Endothelial cell of umbilical vein (primary cell): ENCODE measurements around the gene NFIL3. TPM values are rescaled to one million over a fixed set of nuclear protein-coding genes. Genes with fewer than 3 reads are reported as not detected.

Source experiments
- BruUV-seq: library from RNA; stranded (reverse); fragments of 400-500 nt; replicated peaks from 2 replicates; lab custom pipeline; 2021; lab: Mats Ljungman, UMichigan
- CTCF ChIA-PET: fragments of 300-600, 350-600 bp; sonication (Branson Sonifier 250); formaldehyde crosslinking; loops from one replicate; lab custom pipeline; 2021; ENCODE audit warnings: antibody characterized with exemption, inconsistent platforms; lab: Charles Lee
- POLR2A ChIA-PET: fragments of 300-600, 350-600 bp; sonication (Branson Sonifier 250); formaldehyde crosslinking; loops from one replicate; lab custom pipeline; 2021; ENCODE audit warnings: antibody characterized with exemption, inconsistent platforms; lab: Charles Lee
- DNase-seq: peaks from one replicate; pipeline ENCODE4 v3.0.0-alpha.2; 2011; ENCODE audit warnings: low read depth, low spot score
- FAIRE-seq: peaks from 2 replicates; lab custom pipeline; 2011; peaks lifted over from hg19 to GRCh38; lab: Jason Lieb, UNC
- H2AFZ ChIP-seq: 2 replicates; pipeline ENCODE4 v1.6.0; 2012; ENCODE audit warnings: low read depth, low read length, control low read depth, inconsistent platforms
- H3K27ac ChIP-seq: 2 replicates; pipeline ENCODE4 v1.5.1; 2011; ENCODE audit warnings: low read depth, mild to moderate bottlenecking, control low read depth, low read length, moderate library complexity; ENCODE audit not compliant: insufficient read depth
- H3K27me3 ChIP-seq, 2 experiments: 2 replicates each; pipeline versions ENCODE4 v1.6.0 to v1.6.1; 2011; ENCODE audit warnings: low read length in 2 of 2, mixed read lengths in 1 of 2; ENCODE audit not compliant: control insufficient read depth in 2 of 2, insufficient read depth in 2 of 2
- H3K36me3 ChIP-seq, 2 experiments: 2 replicates in 1 of 2; 3 replicates in 1 of 2; pipeline ENCODE4 v1.5.1; 2011; ENCODE audit warnings: low read length in 2 of 2, mild to moderate bottlenecking in 1 of 2, moderate library complexity in 1 of 2; ENCODE audit not compliant: control insufficient read depth in 2 of 2, insufficient read depth in 2 of 2; ENCODE audit errors: extremely low read depth in 1 of 2
- H3K4me1 ChIP-seq: 3 replicates; pipeline ENCODE4 v1.5.1; 2011; ENCODE audit warnings: mild to moderate bottlenecking, low read length; ENCODE audit not compliant: control insufficient read depth, insufficient read depth; ENCODE audit errors: extremely low read depth
- H3K4me2 ChIP-seq: 2 replicates; pipeline ENCODE4 v1.6.1; 2011; ENCODE audit warnings: low read length, control low read depth, mixed read lengths; ENCODE audit not compliant: insufficient read depth
- H3K4me3 ChIP-seq, 3 experiments: fragments of 200-600 bp in 1 of 3; sonication (generic), shearing (Covaris generic) in 1 of 3; replicated peaks in 1 of 3; 2 replicates each; pipeline ENCODE4 v1.5.1; 2011 to 2016; ENCODE audit warnings: control low read depth in 3 of 3, low read length in 3 of 3, mild to moderate bottlenecking in 2 of 3, inconsistent platforms in 1 of 3, low read depth in 1 of 3, moderate library complexity in 1 of 3; ENCODE audit not compliant: insufficient read depth in 1 of 3
- H3K79me2 ChIP-seq: 2 replicates; pipeline ENCODE4 v1.6.0; 2012; ENCODE audit warnings: low read length, inconsistent platforms; ENCODE audit not compliant: control insufficient read depth, insufficient read depth
- H3K9ac ChIP-seq: replicated peaks from 2 replicates; pipeline ENCODE3; 2011; ENCODE audit warnings: low read length, control low read depth; ENCODE audit not compliant: insufficient read depth; ENCODE audit errors: extremely low read depth
- H3K9me1 ChIP-seq: replicated peaks from 3 replicates; pipeline ENCODE4 v1.6.0; 2011; ENCODE audit warnings: mild to moderate bottlenecking, low read length; ENCODE audit not compliant: control insufficient read depth, insufficient read depth; ENCODE audit errors: extremely low read depth
- H3K9me3 ChIP-seq: replicated peaks from 2 replicates; pipeline ENCODE4 v1.5.1; 2012; ENCODE audit warnings: low read length, inconsistent platforms; ENCODE audit not compliant: control insufficient read depth, insufficient read depth
- H4K20me1 ChIP-seq: replicated peaks from 2 replicates; pipeline ENCODE3; 2011; ENCODE audit warnings: mild to moderate bottlenecking, low read length; ENCODE audit not compliant: control insufficient read depth, insufficient read depth; ENCODE audit errors: extremely low read depth
- CTCF ChIP-seq, 2 donors: IDR thresholded peaks; 1 replicate in 1 of 2; 2 replicates in 1 of 2; pipeline ENCODE4 v1.5.1; 2011; ENCODE audit warnings: low read length in 2 of 2, mild to moderate bottlenecking in 2 of 2, moderate library complexity in 2 of 2, control low read depth in 1 of 2, inconsistent platforms in 1 of 2, low read depth in 1 of 2; ENCODE audit not compliant: insufficient read depth in 1 of 2; ENCODE audit errors: extremely low read depth in 1 of 2
- EZH2 ChIP-seq: IDR thresholded peaks from 2 replicates; pipeline ENCODE4 v1.6.1; 2012; ENCODE audit warnings: borderline replicate concordance, low read depth, mild to moderate bottlenecking, moderate library complexity, low read length, inconsistent platforms; ENCODE audit not compliant: severe bottlenecking
- FOS ChIP-seq: IDR thresholded peaks from 2 replicates; pipeline ENCODE4 v1.6.1; 2011; ENCODE audit warnings: mild to moderate bottlenecking, low read length, moderate library complexity, borderline replicate concordance; ENCODE audit not compliant: insufficient read depth
- GATA2 ChIP-seq: IDR thresholded peaks from 2 replicates; pipeline ENCODE4 v1.7.0; 2011; ENCODE audit warnings: low read depth, mild to moderate bottlenecking, moderate library complexity, mixed read lengths, low read length; ENCODE audit not compliant: insufficient read length, insufficient read depth
- JUN ChIP-seq: IDR thresholded peaks from 2 replicates; pipeline ENCODE4 v1.6.1; 2011; ENCODE audit warnings: borderline replicate concordance, low read depth; ENCODE audit not compliant: insufficient read length, insufficient read depth
- MYC ChIP-seq: IDR thresholded peaks from one replicate; pipeline ENCODE4 v1.6.1; 2011; ENCODE audit warnings: mild to moderate bottlenecking, low read depth, low read length
- POLR2A ChIP-seq: IDR thresholded peaks from 2 replicates; pipeline ENCODE4 v1.6.1; 2012; ENCODE audit warnings: low read depth, mild to moderate bottlenecking, control low read depth, low read length
- POLR2AphosphoS5 ChIP-seq: IDR thresholded peaks from 2 replicates; pipeline ENCODE4 v1.6.1; 2012; ENCODE audit warnings: low read depth, mild to moderate bottlenecking, control low read depth, low read length, moderate library complexity; ENCODE audit not compliant: insufficient read depth
- dilution Hi-C: fragments of 300-500 bp; cut with MboI; formaldehyde crosslinking; loops from one replicate; pipeline ENCODE4 v1.15.0; 2019; ENCODE audit warnings: low sequenced_read_pairs; ENCODE audit not compliant: extremely low pct_ligation_motif_present
- intact Hi-C: fragments of 100-400 bp; cut with micrococcal nuclease; formaldehyde crosslinking; loops from one replicate; pipeline ENCODE4 v1.10.0; 2022
- polyA plus RNA-seq, 4 experiments: library from polyadenylated mRNA; depleted of rRNA in 3 of 4; stranded (reverse) in 3 of 4; unstranded in 1 of 4; fragments of >200 nt; gene quantifications; 2 replicates each; pipeline versions ENCODE4 v1.2.1 to v1.2.3, GENCODE V29; 2011 to 2012; ENCODE audit warnings: missing spikeins in 1 of 4
- total RNA-seq: library from RNA; stranded (reverse); gene quantifications from 2 replicates; pipeline ENCODE4 v1.2.3, GENCODE V29; 2021
- TF ChIP-seq, protein P1 (sequence below): IDR thresholded peaks from 2 replicates; pipeline ENCODE4 v1.6.1; 2011; ENCODE audit not compliant: insufficient read depth, insufficient read length

NFIL3 gene
- total and polyA plus RNA-seq, 2 donors (not counting 3 experiments of a cell fraction or from before 2014, with no cell fraction given), result 2.9 to 10.5 TPM

DNA sequence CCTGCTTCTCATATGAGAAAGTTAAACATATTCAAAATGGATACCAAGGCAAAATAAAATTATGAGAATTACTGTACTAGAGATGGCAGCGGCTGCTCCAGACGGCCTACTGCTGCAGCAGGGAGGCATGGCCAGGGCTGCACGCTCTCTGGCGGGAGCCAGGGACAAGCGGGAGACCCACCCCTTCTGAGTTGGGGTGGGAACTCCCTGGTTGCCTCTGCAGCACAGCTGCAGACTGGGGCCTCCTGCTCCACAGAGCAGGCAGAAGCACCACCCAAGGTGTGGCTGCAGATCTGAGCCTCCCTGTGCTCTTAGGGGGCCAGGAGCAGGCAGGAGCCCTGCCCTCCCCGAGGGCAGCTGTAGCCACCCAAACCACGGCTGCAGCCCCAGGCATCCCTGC lies 59.6 kb downstream of the NFIL3 start:
- FAIRE-seq (no peak), DNase-seq (no peak)
- no peak overlapping the region for H3K4me3 ChIP-seq
- ChIA-PET POLR2A (no interaction called here), CTCF (no interaction called here)
- no peak overlapping the region for H2AFZ ChIP-seq
- H3K9ac ChIP-seq, result no peak overlapping the region
- no peaks in the 10 kb centered on the region for H4K20me1 ChIP-seq
- intact Hi-C loops (no loop called here), dilution Hi-C loops (no loop called here)
- TF ChIP-seq CTCF (IDR thresholded peaks at IDR 0.05; ENCODE audit: extremely low read depth in 1 of 2, insufficient read depth in 1 of 2, low read depth in 1 of 2, low read length in 2 of 2) (no peak), POLR2AphosphoS5 (no peak), EZH2 (no peak), POLR2A (no peak), FOS (no peak), JUN (no peak), MYC (no peak), GATA2 (no peak)
- TF ChIP-seq, protein P1, sequence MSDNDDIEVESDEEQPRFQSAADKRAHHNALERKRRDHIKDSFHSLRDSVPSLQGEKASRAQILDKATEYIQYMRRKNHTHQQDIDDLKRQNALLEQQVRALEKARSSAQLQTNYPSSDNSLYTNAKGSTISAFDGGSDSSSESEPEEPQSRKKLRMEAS, result no peak
- peaks cover 15% of the 10 kb centered on the region for H3K4me1 ChIP-seq
- H3K9me1 ChIP-seq, result no peaks in the 10 kb centered on the region
- no peak overlapping the region for H3K4me2 ChIP-seq
- H3K27ac ChIP-seq, result no peak overlapping the region
- BruUV-seq, result no TSS peak
- H3K9me3 ChIP-seq, result no peaks in the 10 kb centered on the region
- H3K36me3 ChIP-seq, result no peaks in the 10 kb centered on the region
- H3K27me3 ChIP-seq, result peaks cover 3 to 5% of the 10 kb centered on the region in 2 experiments
- H3K79me2 ChIP-seq, result peaks cover 10% of the 10 kb centered on the region
